AG09309 (cell line): ENCODE measurements around the gene TSC22D1.

Experiments
- DNase-seq: peaks from one replicate; pipeline ENCODE4 v3.0.0-alpha.2; 2010; ENCODE audit warnings: low read depth
- H3K4me3 ChIP-seq: 2 replicates; pipeline ENCODE4 v1.5.1; 2011; ENCODE audit warnings: mild to moderate bottlenecking, low read depth, low read length, moderate library complexity; ENCODE audit not compliant: control insufficient read depth
- TF ChIP-seq, protein P1 (sequence below): IDR thresholded peaks from 2 replicates; pipeline ENCODE4 v1.5.1; 2011; ENCODE audit warnings: mild to moderate bottlenecking, low read depth, low read length, inconsistent platforms; ENCODE audit not compliant: insufficient read depth, control insufficient read depth; ENCODE audit errors: missing control alignments

The TSC22D1 gene

DNA sequence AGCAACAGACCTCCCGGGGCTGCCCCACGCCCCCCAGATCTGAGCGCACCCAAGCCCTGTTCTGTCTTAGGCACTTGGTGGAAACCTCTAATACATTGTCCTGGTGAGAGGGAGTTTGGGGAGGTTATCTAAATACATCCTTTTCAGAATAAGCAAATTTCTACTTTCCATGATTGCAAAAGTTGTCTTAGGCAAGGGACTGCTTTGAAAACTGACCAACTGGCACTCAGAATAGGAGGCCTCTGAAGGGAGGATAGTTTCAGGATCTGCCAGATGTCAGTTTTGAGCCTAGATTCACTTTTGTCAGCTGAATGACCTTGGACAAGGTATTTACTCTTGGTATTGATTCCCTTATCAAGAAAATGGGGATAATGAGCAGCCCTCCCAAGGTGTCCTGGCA is 190.7 kb downstream of the TSC22D1 start:
- TF ChIP-seq, protein P1, sequence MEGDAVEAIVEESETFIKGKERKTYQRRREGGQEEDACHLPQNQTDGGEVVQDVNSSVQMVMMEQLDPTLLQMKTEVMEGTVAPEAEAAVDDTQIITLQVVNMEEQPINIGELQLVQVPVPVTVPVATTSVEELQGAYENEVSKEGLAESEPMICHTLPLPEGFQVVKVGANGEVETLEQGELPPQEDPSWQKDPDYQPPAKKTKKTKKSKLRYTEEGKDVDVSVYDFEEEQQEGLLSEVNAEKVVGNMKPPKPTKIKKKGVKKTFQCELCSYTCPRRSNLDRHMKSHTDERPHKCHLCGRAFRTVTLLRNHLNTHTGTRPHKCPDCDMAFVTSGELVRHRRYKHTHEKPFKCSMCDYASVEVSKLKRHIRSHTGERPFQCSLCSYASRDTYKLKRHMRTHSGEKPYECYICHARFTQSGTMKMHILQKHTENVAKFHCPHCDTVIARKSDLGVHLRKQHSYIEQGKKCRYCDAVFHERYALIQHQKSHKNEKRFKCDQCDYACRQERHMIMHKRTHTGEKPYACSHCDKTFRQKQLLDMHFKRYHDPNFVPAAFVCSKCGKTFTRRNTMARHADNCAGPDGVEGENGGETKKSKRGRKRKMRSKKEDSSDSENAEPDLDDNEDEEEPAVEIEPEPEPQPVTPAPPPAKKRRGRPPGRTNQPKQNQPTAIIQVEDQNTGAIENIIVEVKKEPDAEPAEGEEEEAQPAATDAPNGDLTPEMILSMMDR, result no peak
- no peak overlapping the region for H3K4me3 ChIP-seq
- DNase-seq, result no peak

DNA sequence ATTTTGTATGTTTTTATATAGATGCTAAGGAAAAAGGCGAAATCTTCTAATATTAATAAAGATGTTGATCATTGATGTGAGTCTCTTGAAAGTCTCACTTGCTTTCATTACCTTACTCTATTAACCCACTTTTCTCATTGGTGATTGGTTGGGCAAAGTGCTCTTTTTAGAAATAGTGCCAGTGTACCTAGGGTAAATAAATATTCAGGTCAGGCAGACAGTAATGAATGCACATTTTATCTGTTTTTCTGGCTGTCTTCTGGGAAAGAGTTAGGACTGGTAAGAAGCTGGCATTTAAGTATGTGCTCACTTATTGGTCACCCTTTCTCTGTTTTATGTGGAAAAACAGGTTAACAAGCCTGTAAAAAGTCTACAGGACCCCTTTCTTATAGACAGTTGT is 191.4 kb downstream of the TSC22D1 start:
- H3K4me3 ChIP-seq, result no peak overlapping the region
- DNase-seq, result no peak
- TF ChIP-seq, protein P1, result no peak

DNA sequence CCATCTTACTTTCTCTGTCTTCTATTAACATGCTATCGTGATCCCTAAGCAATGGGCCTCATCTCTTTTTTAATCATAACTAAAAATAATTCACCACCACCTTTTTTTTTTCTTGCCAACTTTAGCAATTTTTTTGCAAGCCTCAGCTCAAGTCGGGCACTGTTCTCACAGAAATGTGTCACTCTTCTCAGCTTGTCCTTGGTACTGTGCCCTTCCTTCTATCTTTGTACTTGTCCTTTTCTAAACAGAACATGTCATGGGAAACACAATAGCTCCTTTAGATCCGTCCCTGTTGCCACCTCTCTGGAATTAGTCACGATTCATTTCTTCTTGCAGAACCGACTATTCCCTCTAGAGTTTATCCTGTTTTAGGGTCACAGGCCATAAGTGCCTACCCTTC is 192.2 kb downstream of the TSC22D1 start:
- DNase-seq, result no peak
- TF ChIP-seq, protein P1, result no peak
- no peak overlapping the region for H3K4me3 ChIP-seq

DNA sequence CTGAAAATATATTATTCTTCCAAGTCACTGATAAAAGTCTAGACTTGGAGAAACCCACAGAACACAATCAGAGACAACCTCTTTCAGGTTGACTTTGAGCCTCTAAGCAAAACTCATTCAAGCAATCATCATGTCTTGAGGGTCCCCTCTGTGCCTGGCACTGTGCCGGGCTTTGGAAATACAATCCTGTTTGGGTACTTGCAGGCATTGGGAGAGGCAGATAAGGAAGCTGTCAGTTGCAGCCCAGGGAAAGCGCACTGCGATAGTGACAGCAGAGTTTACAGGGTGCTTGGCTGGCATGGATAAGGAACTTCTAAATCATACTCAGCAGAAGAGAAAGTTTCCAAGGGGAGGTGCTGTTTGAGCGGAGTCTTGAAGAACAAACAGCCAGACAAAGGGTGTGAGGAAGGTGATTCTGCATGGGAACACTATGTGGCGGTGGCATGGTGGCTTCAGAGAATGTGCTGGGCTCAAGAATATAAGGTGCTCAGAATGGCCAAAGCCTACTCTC is 193.4 kb downstream of the TSC22D1 start:
- DNase-seq, result no peak
- TF ChIP-seq, protein P1, result no peak
- no peak overlapping the region for H3K4me3 ChIP-seq
